ENCODE data around the gene KRT36.
A peak's percentile ranks its signal among the peaks of the same experiment; 100 is the strongest.

KRT36 gene

GRCh38 chr17:41475421-41475820, 14.3 kb downstream of the KRT36 start:
- no peak for DNase-seq

- DNase-seq = no peak
Observed at GRCh38 chr17:41474863-41475262, 14.8 kb downstream of the KRT36 start.

GRCh38 chr17:41468346-41468745, 21.4 kb downstream of the KRT36 start:
- no peak for DNase-seq

GRCh38 chr17:41467561-41467960, 22.1 kb downstream of the KRT36 start:
- DNase-seq = no peak

- DNase-seq = no peak
Observed at GRCh38 chr17:41466988-41467387, 22.7 kb downstream of the KRT36 start, which contains the start of gene KRT32. KRT32 (minus strand) TSS chr17:41467386; CDS start chr17:41467325, 61 bp downstream.

GRCh38 chr17:41464682-41465081, 25.0 kb downstream of the KRT36 start:
- peak; percentile 53 to 90 for DNase-seq

- no peak for DNase-seq
Observed at GRCh38 chr17:41464173-41464572, 25.5 kb downstream of the KRT36 start.

- DNase-seq = no peak
Observed at GRCh38 chr17:41463746-41464145, 26.0 kb downstream of the KRT36 start.

GRCh38 chr17:41462705-41463104, 27.0 kb downstream of the KRT36 start:
- no peak for DNase-seq

- no peak for DNase-seq
Observed at GRCh38 chr17:41457676-41458075, 32.0 kb downstream of the KRT36 start.

- no peak for DNase-seq
Observed at GRCh38 chr17:41456204-41456603, 33.5 kb downstream of the KRT36 start.

GRCh38 chr17:41455236-41455635, 34.5 kb downstream of the KRT36 start:
- DNase-seq = no peak

GRCh38 chr17:41453066-41453465, 36.6 kb downstream of the KRT36 start:
- no peak for DNase-seq

GRCh38 chr17:41452281-41452680, 37.4 kb downstream of the KRT36 start:
- DNase-seq = no peak

GRCh38 chr17:41451154-41451728, 38.5 kb downstream of the KRT36 start:
- DNase-seq = no peak

GRCh38 chr17:41449008-41449407, 40.7 kb downstream of the KRT36 start:
- no peak for DNase-seq

- no peak for DNase-seq
Observed at GRCh38 chr17:41448506-41448905, 41.2 kb downstream of the KRT36 start.

GRCh38 chr17:41446806-41447205, 42.9 kb downstream of the KRT36 start:
- no peak for DNase-seq

- DNase-seq = no peak
Observed at GRCh38 chr17:41444640-41445039, 45.1 kb downstream of the KRT36 start.

- no peak for DNase-seq
Observed at GRCh38 chr17:41444186-41444585, 45.5 kb downstream of the KRT36 start.

- no peak for DNase-seq
Observed at GRCh38 chr17:41442739-41443138, 47.0 kb downstream of the KRT36 start.

- no peak for DNase-seq
Observed at GRCh38 chr17:41440531-41441033, 49.1 kb downstream of the KRT36 start, which contains the start of gene KRT38. KRT38 (minus strand) TSS chr17:41440983; CDS start chr17:41440921, 62 bp downstream.

- no peak for DNase-seq
Observed at GRCh38 chr17:41439375-41439774, 50.3 kb downstream of the KRT36 start.

GRCh38 chr17:41437769-41438168, 51.9 kb downstream of the KRT36 start:
- no peak for DNase-seq

GRCh38 chr17:41437254-41437653, 52.5 kb downstream of the KRT36 start:
- no peak for DNase-seq

All from SW 1271 (cell line).